ENCODE results near the gene PPP2R2C.

PPP2R2C gene

DNA sequence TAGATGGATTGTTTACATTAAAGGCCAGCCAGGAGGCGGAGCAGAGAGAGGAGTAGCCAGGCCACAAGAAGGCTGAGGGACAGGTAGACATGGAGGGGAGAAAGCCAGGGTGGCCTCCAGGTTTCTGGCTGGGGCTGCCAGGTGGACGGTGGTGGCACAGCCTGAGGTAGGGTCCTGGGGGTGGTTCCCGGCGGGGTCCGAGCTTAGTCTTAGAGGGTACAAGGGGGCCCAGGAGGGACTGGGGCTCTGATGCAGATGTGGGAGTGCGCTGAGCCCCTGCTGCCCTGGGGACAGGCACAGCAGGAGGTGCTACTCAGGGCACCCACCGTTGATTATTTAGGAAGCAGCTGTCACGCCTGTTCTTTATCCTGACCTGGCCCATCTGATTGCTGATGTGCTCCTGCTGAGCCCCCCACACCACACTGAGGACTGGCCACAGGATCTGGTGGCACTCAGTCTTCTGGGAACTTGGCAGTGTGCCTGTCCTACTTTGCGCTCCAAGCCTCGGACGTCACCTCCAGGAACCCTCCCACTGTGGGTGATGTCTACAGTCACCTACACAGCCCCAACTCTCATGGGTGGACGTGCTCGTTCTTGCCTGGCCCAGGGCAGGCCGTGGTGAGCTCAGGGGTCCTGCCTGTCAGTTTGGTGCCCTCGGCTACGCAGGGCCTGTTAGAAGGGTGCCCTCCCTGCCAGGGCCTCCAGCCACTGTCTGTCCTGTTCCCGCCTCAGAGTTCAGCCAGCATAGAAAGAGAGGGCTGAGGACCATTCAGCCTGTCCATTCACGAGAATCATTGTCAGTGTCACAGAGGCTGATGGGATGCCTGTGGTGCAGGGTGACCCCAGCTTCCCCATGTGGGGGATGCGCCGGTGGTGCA, 190.7 kb downstream of the PPP2R2C start:
- no peaks in the 10 kb centered on the region for H3K4me1 ChIP-seq (ENCODE audit: control insufficient read depth, insufficient read depth, low read length)
- no peak overlapping the region for H3K27ac ChIP-seq (ENCODE audit: extremely low read depth, low read depth, low read length)
- peaks cover 0 to 65% of the 10 kb centered on the region in 2 experiments; a peak in 1 of 3 replicates for H3K36me3 ChIP-seq (ENCODE audit: control insufficient read depth in 2 of 2, insufficient read depth in 1 of 2, low read length in 2 of 2)
- CTCF ChIA-PET, result no interaction called here
- H3K9me3 ChIP-seq (ENCODE audit: control insufficient read depth, insufficient read depth, low read depth, low read length), result no peaks in the 10 kb centered on the region
- no peak overlapping the region for H3K4me3 ChIP-seq (ENCODE audit: low read depth, low read length)
- POLR2A ChIA-PET, result no interaction called here
- no peak for TF ChIP-seq ZNF76 (tag by site-specific recombination; IDR thresholded peaks at IDR 0.05; ENCODE audit: borderline replicate concordance, low read depth)
- TF ChIP-seq ZIC2 (tag by site-specific recombination; IDR thresholded peaks at IDR 0.05), result 0 out of 2 replicates have a peak, but pooled peaks have one; percentile 8

DNA sequence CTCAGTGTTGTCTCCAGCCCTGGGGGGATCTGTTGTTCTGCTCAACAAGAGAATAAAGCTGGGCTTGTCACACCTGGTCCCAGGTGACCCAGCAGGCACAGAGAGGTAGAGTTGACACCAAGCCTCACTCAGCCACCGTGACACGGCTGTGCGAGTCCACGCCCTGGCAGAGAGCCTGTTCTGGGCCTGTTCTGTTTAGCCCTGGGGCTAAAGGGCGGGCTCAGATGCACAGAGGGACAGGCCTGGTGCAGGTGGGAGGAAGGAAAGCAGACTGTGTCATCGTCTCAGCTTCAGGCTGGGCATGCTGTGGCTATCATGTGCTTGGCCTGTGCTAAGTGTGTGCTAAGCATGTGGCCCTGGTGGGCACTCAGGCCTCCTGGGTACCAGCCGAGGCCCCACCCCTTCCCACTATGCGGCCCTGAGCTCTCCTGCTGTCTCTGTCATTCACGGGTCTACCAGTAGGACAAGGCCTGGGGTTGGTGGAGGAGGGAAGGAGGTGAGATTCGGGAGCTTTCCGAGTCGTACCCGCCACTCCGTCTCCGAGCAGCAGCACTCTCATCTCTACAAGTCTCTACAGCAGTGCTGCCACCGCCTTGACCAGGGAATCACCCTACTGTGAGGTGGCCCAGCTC, 191.9 kb downstream of the PPP2R2C start:
- Histone ChIP-seq H3K36me3 (ENCODE audit: control insufficient read depth in 2 of 2, insufficient read depth in 1 of 2, low read length in 2 of 2) (peaks cover 0 to 61% of the 10 kb centered on the region in 2 experiments; a peak in 1 of 3 replicates), H3K9me3 (ENCODE audit: control insufficient read depth, insufficient read depth, low read depth, low read length) (no peaks in the 10 kb centered on the region), H3K27ac (ENCODE audit: extremely low read depth, low read depth, low read length) (no peak overlapping the region), H3K4me3 (ENCODE audit: low read depth, low read length) (no peak overlapping the region), H3K4me1 (ENCODE audit: control insufficient read depth, insufficient read depth, low read length) (no peaks in the 10 kb centered on the region)
- CTCF ChIA-PET, result no interaction called here
- POLR2A ChIA-PET, result no interaction called here
- TF ChIP-seq ZNF211 (tag by site-specific recombination; IDR thresholded peaks at IDR 0.05; ENCODE audit: low read depth), result no peak

DNA sequence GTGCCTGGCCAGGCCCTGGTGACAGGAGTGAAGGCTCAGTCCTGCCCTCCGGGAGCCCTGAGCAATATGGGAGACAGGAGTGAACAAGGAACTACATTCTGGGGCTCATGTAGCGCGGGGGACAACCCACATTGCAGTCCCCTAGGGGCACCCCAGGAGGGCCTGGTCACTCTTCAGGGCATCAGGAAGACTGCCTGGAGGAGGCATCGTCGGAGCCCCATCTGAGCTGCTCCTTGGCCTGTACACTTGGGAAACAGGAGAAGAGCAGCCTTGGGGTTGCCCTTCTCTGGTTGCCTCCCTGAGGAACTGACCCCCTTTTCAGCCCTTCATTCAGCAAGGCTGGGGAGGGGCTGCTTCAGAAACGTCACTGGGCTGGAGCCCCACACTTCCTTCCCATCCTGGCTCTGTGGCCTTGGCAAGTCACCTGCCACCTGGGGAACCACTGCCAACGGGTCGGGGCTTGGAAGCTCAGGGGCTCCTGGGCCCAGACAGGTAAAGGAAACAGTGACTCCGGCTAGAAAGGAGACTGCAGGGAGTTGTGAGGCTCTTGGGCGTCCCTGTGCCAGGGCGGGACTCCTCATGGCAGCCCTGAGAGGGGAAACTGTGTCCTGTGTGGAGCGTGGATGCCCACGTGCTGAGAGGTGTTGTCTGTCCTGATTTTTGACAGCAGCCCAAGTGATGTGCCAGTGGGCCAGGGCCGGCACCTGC, 192.7 kb downstream of the PPP2R2C start:
- peaks cover 0 to 59% of the 10 kb centered on the region in 2 experiments; a peak in 1 of 3 replicates for H3K36me3 ChIP-seq (ENCODE audit: control insufficient read depth in 2 of 2, insufficient read depth in 1 of 2, low read length in 2 of 2)
- no peak overlapping the region for H3K4me3 ChIP-seq (ENCODE audit: low read depth, low read length)
- POLR2A ChIA-PET, result no interaction called here
- H3K27ac ChIP-seq (ENCODE audit: extremely low read depth, low read depth, low read length), result no peak overlapping the region
- no peak for TF ChIP-seq ZNF585B (tag by site-specific recombination; IDR thresholded peaks at IDR 0.05)
- TF ChIP-seq IKZF3 (tag by site-specific recombination; IDR thresholded peaks at IDR 0.05), result no peak
- TF ChIP-seq ZNF521 (tag by site-specific recombination; IDR thresholded peaks at IDR 0.05), result no peak
- no peak for TF ChIP-seq ZBTB8A (tag by site-specific recombination; IDR thresholded peaks at IDR 0.05)
- H3K4me1 ChIP-seq (ENCODE audit: control insufficient read depth, insufficient read depth, low read length), result no peaks in the 10 kb centered on the region
- CTCF ChIA-PET, result no interaction called here
- H3K9me3 ChIP-seq (ENCODE audit: control insufficient read depth, insufficient read depth, low read depth, low read length), result no peaks in the 10 kb centered on the region

DNA sequence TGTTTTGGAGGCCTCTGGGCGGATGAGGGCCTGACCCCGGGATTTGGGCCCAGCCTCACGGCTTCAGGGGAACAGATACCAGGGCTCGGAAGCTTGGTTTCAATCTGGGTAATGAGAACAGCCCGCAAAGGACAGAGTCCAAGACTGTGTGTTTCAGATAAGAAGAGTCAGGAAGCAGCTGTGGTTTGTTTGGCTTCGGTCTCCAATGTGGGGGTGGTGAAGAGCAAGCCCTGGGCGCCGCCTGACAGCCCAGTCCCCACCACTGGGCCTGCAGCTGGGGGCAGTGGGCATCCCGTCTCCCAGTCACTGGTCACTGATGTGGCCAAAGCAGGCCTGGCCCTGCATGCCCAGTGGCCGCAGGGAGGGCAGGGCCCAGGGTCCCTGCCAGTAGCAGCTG, 193.6 kb downstream of the PPP2R2C start:
- Histone ChIP-seq H3K27ac (ENCODE audit: extremely low read depth, low read depth, low read length) (no peak overlapping the region), H3K4me1 (ENCODE audit: control insufficient read depth, insufficient read depth, low read length) (no peaks in the 10 kb centered on the region), H3K36me3 (ENCODE audit: control insufficient read depth in 2 of 2, insufficient read depth in 1 of 2, low read length in 2 of 2) (peaks cover 0 to 56% of the 10 kb centered on the region in 2 experiments; a peak in 1 of 3 replicates), H3K4me3 (ENCODE audit: low read depth, low read length) (no peak overlapping the region), H3K9me3 (ENCODE audit: control insufficient read depth, insufficient read depth, low read depth, low read length) (no peaks in the 10 kb centered on the region)
- CTCF ChIA-PET, result no interaction called here
- TF ChIP-seq ZNF747 (tag by site-specific recombination; IDR thresholded peaks at IDR 0.05) (no peak), ZNF701 (tag by site-specific recombination; IDR thresholded peaks at IDR 0.05) (no peak), ZNF596 (tag by site-specific recombination; IDR thresholded peaks at IDR 0.05) (no peak), MZF1 (tag by site-specific recombination; IDR thresholded peaks at IDR 0.05; ENCODE audit: borderline replicate concordance) (no peak), ZFHX2 (tag by site-specific recombination; conservative IDR thresholded peaks at IDR 0.05) (no peak), SETDB1 (IDR thresholded peaks at IDR 0.05; ENCODE audit: insufficient read length, low read length) (no peak), ZNF776 (tag by site-specific recombination; IDR thresholded peaks at IDR 0.05; ENCODE audit: borderline replicate concordance) (no peak), ZNF133 (tag by site-specific recombination; IDR thresholded peaks at IDR 0.05) (no peak), ZNF23 (tag by site-specific recombination; IDR thresholded peaks at IDR 0.05; ENCODE audit: borderline replicate concordance) (no peak), ZNF629 (tag by site-specific recombination; IDR thresholded peaks at IDR 0.05) (no peak), KLF16 (tag by site-specific recombination; IDR thresholded peaks at IDR 0.05) (no peak)
- TF ChIP-seq, protein P1, sequence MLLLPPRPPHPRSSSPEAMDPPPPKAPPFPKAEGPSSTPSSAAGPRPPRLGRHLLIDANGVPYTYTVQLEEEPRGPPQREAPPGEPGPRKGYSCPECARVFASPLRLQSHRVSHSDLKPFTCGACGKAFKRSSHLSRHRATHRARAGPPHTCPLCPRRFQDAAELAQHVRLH (tag by site-specific recombination; IDR thresholded peaks at IDR 0.05), result no peak
- POLR2A ChIA-PET, result no interaction called here
